H1 (cell line): Measurements from ENCODE around the gene CAMK2D. TPM values are rescaled to one million over a fixed set of nuclear protein-coding genes. Genes with fewer than 3 reads are reported as not detected.

Experiments used
- CTCF ChIA-PET: fragments of 300-600 bp; sonication (Branson Sonifier 250); formaldehyde crosslinking; loops from one replicate; lab custom pipeline; 2021; ENCODE audit not compliant: partially characterized antibody; lab: Charles Lee
- POLR2A ChIA-PET: fragments of 300-600 bp; sonication (Branson Sonifier 250); formaldehyde crosslinking; loops from one replicate; lab custom pipeline; 2021; ENCODE audit warnings: inconsistent platforms; ENCODE audit not compliant: partially characterized antibody; lab: Charles Lee
- DNase-seq, 2 experiments: peaks; one replicate each; pipeline versions ENCODE4 v3.0.0 to v3.0.0-alpha.2; 2010 to 2022; ENCODE audit warnings: low spot score in 2 of 2, low read depth in 1 of 2, mixed read lengths in 1 of 2
- FAIRE-seq: peaks from 2 replicates; lab custom pipeline; 2011; peaks lifted over from hg19 to GRCh38; lab: Jason Lieb, UNC
- H2AFZ ChIP-seq: 2 replicates; pipeline ENCODE4 v1.8.1; 2012; ENCODE audit warnings: low read length, inconsistent platforms
- H2AK5ac ChIP-seq: 2 replicates; pipeline ENCODE4 v1.6.1; 2013; ENCODE audit warnings: low read depth, low read length
- H2BK120ac ChIP-seq: replicated peaks from 2 replicates; pipeline ENCODE3; 2013; ENCODE audit warnings: low read depth, low read length, inconsistent platforms
- H2BK12ac ChIP-seq: 2 replicates; pipeline ENCODE4 v1.6.1; 2013; ENCODE audit warnings: low read depth, low read length
- H2BK15ac ChIP-seq: 2 replicates; pipeline ENCODE4 v1.6.1; 2013; ENCODE audit warnings: low read length
- H2BK20ac ChIP-seq: 2 replicates; pipeline ENCODE4 v1.6.1; 2013; ENCODE audit warnings: low read length
- H2BK5ac ChIP-seq: 2 replicates; pipeline ENCODE4 v1.6.1; 2013; ENCODE audit warnings: low read depth, low read length
- H3K14ac ChIP-seq: 2 replicates; pipeline ENCODE4 v1.6.1; 2013; ENCODE audit warnings: inconsistent platforms; ENCODE audit not compliant: insufficient read length
- H3K18ac ChIP-seq: 2 replicates; pipeline ENCODE4 v1.6.1; 2013; ENCODE audit warnings: low read length; ENCODE audit errors: extremely low read depth
- H3K23ac ChIP-seq: 2 replicates; pipeline ENCODE4 v1.6.1; 2013; ENCODE audit warnings: inconsistent platforms; ENCODE audit not compliant: insufficient read length
- H3K23me2 ChIP-seq: 2 replicates; pipeline ENCODE4 v1.6.1; 2013; ENCODE audit warnings: low read depth, low read length
- H3K27ac ChIP-seq: 2 replicates; pipeline ENCODE4 v1.6.1; 2011; ENCODE audit warnings: low read depth, low read length, inconsistent platforms
- H3K27me3 ChIP-seq, 4 experiments: replicated peaks in 1 of 4; 1 replicate in 1 of 4; 2 replicates in 3 of 4; pipeline versions ENCODE4 v1.6.1 to v1.8.1; 2011 to 2013; ENCODE audit warnings: low read length in 3 of 4, mild to moderate bottlenecking in 3 of 4, inconsistent platforms in 2 of 4, mixed read lengths in 2 of 4, moderate library complexity in 1 of 4; ENCODE audit not compliant: control insufficient read depth in 3 of 4, insufficient read depth in 3 of 4; ENCODE audit errors: extremely low read depth in 1 of 4
- H3K36me3 ChIP-seq, 4 experiments: 2 replicates each; pipeline versions ENCODE4 v1.6.1 to v1.8.1; 2011 to 2013; ENCODE audit warnings: mild to moderate bottlenecking in 4 of 4, low read length in 3 of 4, moderate library complexity in 2 of 4, control low read depth in 1 of 4, inconsistent platforms in 1 of 4; ENCODE audit not compliant: insufficient read depth in 4 of 4, control insufficient read depth in 2 of 4
- H3K4ac ChIP-seq: replicated peaks from 2 replicates; pipeline ENCODE3; 2013; ENCODE audit warnings: low read length, low read depth, mixed read lengths, inconsistent platforms; ENCODE audit not compliant: insufficient read length
- H3K4me1 ChIP-seq, 4 experiments: replicated peaks in 1 of 4; 1 replicate in 1 of 4; 2 replicates in 3 of 4; pipeline versions ENCODE4 v1.6.1 to v1.8.1; 2011 to 2013; ENCODE audit warnings: low read length in 3 of 4, inconsistent platforms in 2 of 4, mixed read lengths in 1 of 4; ENCODE audit not compliant: insufficient read depth in 4 of 4, control insufficient read depth in 3 of 4
- H3K4me2 ChIP-seq, 2 experiments: 2 replicates each; pipeline versions ENCODE4 v1.6.1 to v1.8.1; 2011 to 2013; ENCODE audit warnings: low read depth in 2 of 2, low read length in 2 of 2, control low read depth in 1 of 2, inconsistent platforms in 1 of 2, mild to moderate bottlenecking in 1 of 2; ENCODE audit not compliant: insufficient read depth in 1 of 2
- H3K4me3 ChIP-seq, 4 experiments: fragments of 200-600, 300-600 bp in 1 of 4; sonication (generic), shearing (Covaris generic), sonication (Bioruptor Twin) in 1 of 4; 2 replicates each; pipeline versions ENCODE4 v1.5.1 to v1.8.1; 2011 to 2016; ENCODE audit warnings: low read length in 4 of 4, low read depth in 3 of 4, control low read depth in 2 of 4, inconsistent platforms in 2 of 4, mild to moderate bottlenecking in 2 of 4, mixed read lengths in 1 of 4, moderate library complexity in 1 of 4; ENCODE audit not compliant: insufficient read depth in 2 of 4; ENCODE audit errors: extremely low read depth in 1 of 4
- H3K56ac ChIP-seq: replicated peaks from 2 replicates; pipeline ENCODE3; 2013; ENCODE audit warnings: low read depth, mild to moderate bottlenecking, mixed read lengths, low read length, inconsistent platforms; ENCODE audit not compliant: insufficient read length
- H3K79me1 ChIP-seq: 2 replicates; pipeline ENCODE4 v1.6.1; 2013; ENCODE audit warnings: low read depth, low read length, control low read depth
- H3K79me2 ChIP-seq, 2 experiments: 2 replicates each; pipeline versions ENCODE4 v1.6.1 to v1.8.1; 2012 to 2013; ENCODE audit warnings: low read length in 2 of 2, mild to moderate bottlenecking in 2 of 2, inconsistent platforms in 1 of 2; ENCODE audit not compliant: insufficient read depth in 2 of 2, control insufficient read depth in 1 of 2
- H3K9ac ChIP-seq, 4 experiments: replicated peaks in 1 of 4; 1 replicate in 1 of 4; 2 replicates in 3 of 4; pipeline versions ENCODE4 v1.6.1 to v1.8.1; 2011 to 2013; ENCODE audit warnings: low read depth in 3 of 4, low read length in 3 of 4, control low read depth in 2 of 4, mild to moderate bottlenecking in 2 of 4, moderate library complexity in 2 of 4, inconsistent platforms in 1 of 4; ENCODE audit errors: extremely low read depth in 1 of 4
- H3K9me3 ChIP-seq, 2 experiments: 2 replicates each; pipeline versions ENCODE4 v1.6.1 to v1.8.1; 2012 to 2013; ENCODE audit warnings: mild to moderate bottlenecking in 2 of 2, moderate library complexity in 2 of 2, control low read depth in 1 of 2, inconsistent platforms in 1 of 2, low read depth in 1 of 2, low read length in 1 of 2, mixed read lengths in 1 of 2; ENCODE audit not compliant: insufficient read depth in 2 of 2
- H4K20me1 ChIP-seq, 2 experiments: replicated peaks in 1 of 2; 2 replicates each; pipeline versions ENCODE3 to v1.8.1; 2011 to 2013; ENCODE audit warnings: inconsistent platforms in 2 of 2, low read length in 2 of 2, mild to moderate bottlenecking in 1 of 2; ENCODE audit not compliant: insufficient read depth in 2 of 2, control insufficient read depth in 1 of 2
- H4K5ac ChIP-seq: 2 replicates; pipeline ENCODE4 v1.6.1; 2013; ENCODE audit warnings: low read length, low read depth, mixed read lengths, inconsistent platforms; ENCODE audit not compliant: insufficient read length
- H4K8ac ChIP-seq: 2 replicates; pipeline ENCODE4 v1.8.0; 2013; ENCODE audit warnings: mild to moderate bottlenecking, moderate library complexity, low read length, inconsistent platforms; ENCODE audit not compliant: insufficient read depth; ENCODE audit errors: extremely low read depth
- H4K91ac ChIP-seq: replicated peaks from 2 replicates; pipeline ENCODE3; 2013; ENCODE audit warnings: low read length, mixed read lengths, inconsistent platforms; ENCODE audit not compliant: insufficient read length
- CHD1 ChIP-seq: IDR thresholded peaks from 2 replicates; pipeline ENCODE4 v1.6.1; 2012; ENCODE audit warnings: low read depth, low read length, improper control_type of control experiment
- CHD2 ChIP-seq: IDR thresholded peaks from 2 replicates; pipeline ENCODE4 v1.6.1; 2012; ENCODE audit warnings: low read length, improper control_type of control experiment
- E2F6 ChIP-seq: IDR thresholded peaks from 2 replicates; pipeline ENCODE4 v1.6.1; 2012; ENCODE audit warnings: inconsistent platforms
- FOSL1 ChIP-seq: IDR thresholded peaks from 2 replicates; pipeline ENCODE4 v1.6.1; 2011; ENCODE audit warnings: mild to moderate bottlenecking, low read depth, low read length, moderate library complexity; ENCODE audit not compliant: insufficient read depth
- MAFK ChIP-seq: IDR thresholded peaks from 2 replicates; pipeline ENCODE4 v1.6.1; 2012; ENCODE audit warnings: low read depth, mild to moderate bottlenecking, improper control_type of control experiment, low read length
- POLR2AphosphoS5 ChIP-seq: IDR thresholded peaks from 2 replicates; pipeline ENCODE4 v1.6.1; 2011; ENCODE audit warnings: low read depth, low read length
- POU5F1 ChIP-seq: IDR thresholded peaks from 2 replicates; pipeline ENCODE4 v1.6.1; 2011; ENCODE audit warnings: low read depth, mild to moderate bottlenecking, low read length, moderate library complexity
- RBBP5 ChIP-seq: IDR thresholded peaks from 2 replicates; pipeline ENCODE4 v1.7.1; 2012; ENCODE audit warnings: low read depth, mild to moderate bottlenecking, inconsistent platforms, low read length, moderate library complexity, borderline replicate concordance
- SP1 ChIP-seq: IDR thresholded peaks from 2 replicates; pipeline ENCODE4 v1.6.1; 2011; ENCODE audit warnings: low read depth, low read length
- SRF ChIP-seq: IDR thresholded peaks from 2 replicates; pipeline ENCODE4 v1.6.1; 2011; ENCODE audit warnings: mild to moderate bottlenecking, low read depth, low read length, moderate library complexity
- TAF7 ChIP-seq: optimal IDR thresholded peaks from 2 replicates; pipeline ENCODE3; 2011; ENCODE audit warnings: low read depth, mild to moderate bottlenecking, inconsistent platforms, low read length, moderate library complexity, borderline replicate concordance
- TCF12 ChIP-seq: IDR thresholded peaks from 2 replicates; pipeline ENCODE4 v1.6.1; 2011; ENCODE audit warnings: low read depth, mild to moderate bottlenecking, low read length
- TEAD4 ChIP-seq: IDR thresholded peaks from 2 replicates; pipeline ENCODE4 v1.6.1; 2012; ENCODE audit warnings: low read depth, low read length, inconsistent platforms, mixed read lengths
- WGBS, 2 experiments: shearing (Covaris generic) in 1 of 2; methylation state at CpG; one replicate each; pipeline versions ENCODE4 v1.1.6 to v1.1.7; 2013 to 2015; ENCODE audit warnings: low lambda C conversion rate in 2 of 2, mixed read lengths in 2 of 2, inconsistent platforms in 1 of 2, low coverage in 1 of 2, missing lambda C conversion rate in 1 of 2; ENCODE audit not compliant: insufficient replicate concordance in 2 of 2, insufficient coverage in 1 of 2, insufficient read length in 1 of 2; ENCODE audit errors: extremely low coverage in 1 of 2, missing lambda C conversion rate in 1 of 2; 5-methylcytosine and 5-hydroxymethylcytosine counted together
- polyA plus RNA-seq, 7 experiments: library from polyadenylated mRNA; depleted of rRNA in 3 of 7; stranded (reverse) in 5 of 7; unstranded in 2 of 7; fragments of >200 nt in 5 of 7; fragments of 200-250 nt in 2 of 7; gene quantifications; 1 replicate in 5 of 7; 2 replicates in 1 of 7; 4 replicates in 1 of 7; pipeline versions ENCODE4 v1.2.1 to v1.2.3, GENCODE V29; 2011 to 2013; ENCODE audit warnings: missing spikeins in 2 of 7, mixed read lengths in 2 of 7
- total RNA-seq: library from RNA; stranded (reverse); fragmentation: NEBNext Ultra II Directional; extraction: Animal tissue kit (Norgen Biotek cat#: 25700); gene quantifications from 2 replicates; pipeline ENCODE4 v1.2.1, GENCODE V29; 2021
- TF ChIP-seq, protein P1 (sequence below): IDR thresholded peaks from 2 replicates; pipeline ENCODE4 v1.6.1; 2011; ENCODE audit warnings: low read length, improper control_type of control experiment

Gene CAMK2D
- total and polyA plus RNA-seq, 2 of the 8 experiments (the other 6 are each of a cell fraction or from before 2014, with no cell fraction given), result 3.2 to 7.0 TPM

GRCh38 chr4:113750296-113750695, 11.2 kb downstream of the CAMK2D start:
- 87% methylated on average over 4 of the region's 4 CpGs; no CpG with 5 or more reads in 1 of the 2 experiments for WGBS, 2 experiments
- Histone ChIP-seq H2BK120ac (no peak overlapping the region), H3K4ac (no peak overlapping the region), H2AFZ (no peak overlapping the region), H3K23ac (no peak overlapping the region), H3K36me3 (no peaks in the 10 kb centered on the region), H3K4me3 (no peak overlapping the region), H4K8ac (no peak overlapping the region), H3K4me1 (no peaks in the 10 kb centered on the region; a peak in 1 of 7 replicates), H3K23me2 (no peaks in the 10 kb centered on the region), H3K79me2 (no peaks in the 10 kb centered on the region), H3K14ac (no peak overlapping the region), H2BK15ac (no peak overlapping the region), H4K91ac (no peak overlapping the region), H3K27me3 (no peaks in the 10 kb centered on the region), H3K56ac (no peak overlapping the region), H2BK20ac (no peak overlapping the region), H3K9me3 (no peaks in the 10 kb centered on the region), H2BK5ac (no peak overlapping the region), H3K27ac (no peak overlapping the region), H4K20me1 (no peaks in the 10 kb centered on the region), H3K18ac (no peak overlapping the region), H2BK12ac (no peak overlapping the region), H3K9ac (no peak overlapping the region), H2AK5ac (no peak overlapping the region), H3K4me2 (no peak overlapping the region), H3K79me1 (no peaks in the 10 kb centered on the region), H4K5ac (no peak overlapping the region)
- FAIRE-seq (no peak), DNase-seq (no peak)
- ChIA-PET CTCF (interaction anchor here (1.1 kb wide), 1 partner anchor 203 kb away, joined by 5 read pairs; no protein-coding TSS in a partner anchor), POLR2A (no interaction called here)
- TF ChIP-seq CHD1, result no peak
- TF ChIP-seq TEAD4, result no peak
- TF ChIP-seq TAF7, result no peak
- no peak for TF ChIP-seq SRF
- TF ChIP-seq SP1, result no peak
- TF ChIP-seq RBBP5, result no peak
- TF ChIP-seq E2F6, result no peak
- no peak for TF ChIP-seq MAFK
- no peak for TF ChIP-seq FOSL1
- no peak for TF ChIP-seq POU5F1
- no peak for TF ChIP-seq CHD2
- TF ChIP-seq, protein P1, sequence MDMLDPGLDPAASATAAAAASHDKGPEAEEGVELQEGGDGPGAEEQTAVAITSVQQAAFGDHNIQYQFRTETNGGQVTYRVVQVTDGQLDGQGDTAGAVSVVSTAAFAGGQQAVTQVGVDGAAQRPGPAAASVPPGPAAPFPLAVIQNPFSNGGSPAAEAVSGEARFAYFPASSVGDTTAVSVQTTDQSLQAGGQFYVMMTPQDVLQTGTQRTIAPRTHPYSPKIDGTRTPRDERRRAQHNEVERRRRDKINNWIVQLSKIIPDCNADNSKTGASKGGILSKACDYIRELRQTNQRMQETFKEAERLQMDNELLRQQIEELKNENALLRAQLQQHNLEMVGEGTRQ, result no peak
- TF ChIP-seq POLR2AphosphoS5, result no peak
- no peak for TF ChIP-seq TCF12
